Stimulated activated CD8-positive, alpha-beta memory T cell treated with anti-CD3 and anti-CD28 coated beads, Interleukin-7, amount 100 ng/mL, for 1 hour (primary cell): Measurements from ENCODE around the gene CENPP.

Source experiments
- DNase-seq, 2 donors: peaks; one replicate each; pipeline ENCODE4 v3.0.0-alpha.2; 2020; ENCODE audit warnings: low read depth in 2 of 2

The CENPP gene

GRCh38 chr9:92313624-92314012 is 12.1 kb upstream of the CENPP start:
- no peak for DNase-seq

- DNase-seq: no peak
These were observed 10.3 kb upstream of the CENPP start for GRCh38 chr9:92315456-92315855.

GRCh38 chr9:92324431-92324830 is 1.3 kb upstream of the CENPP start:
- DNase-seq: no peak

- no peak for DNase-seq
These were observed 874 bp upstream of the CENPP start for GRCh38 chr9:92324889-92325268.

GRCh38 chr9:92325991-92326500 is 293 bp downstream of the CENPP start:
- DNase-seq: no peak

- DNase-seq: no peak
These were observed 1.6 kb downstream of the CENPP start for GRCh38 chr9:92327283-92327850.

- DNase-seq: no peak
These were observed 2.5 kb downstream of the CENPP start for GRCh38 chr9:92328225-92328624.

GRCh38 chr9:92332577-92333281 is 7.0 kb downstream of the CENPP start:
- DNase-seq: no peak

GRCh38 chr9:92333282-92333634 is 7.5 kb downstream of the CENPP start:
- no peak for DNase-seq

- no peak for DNase-seq
These were observed 15.8 kb downstream of the CENPP start for GRCh38 chr9:92341578-92341977.

- no peak for DNase-seq
These were observed 17.2 kb downstream of the CENPP start for GRCh38 chr9:92342825-92343488.

GRCh38 chr9:92345582-92345981 is 19.8 kb downstream of the CENPP start:
- no peak for DNase-seq

- no peak for DNase-seq
These were observed 24.3 kb downstream of the CENPP start for GRCh38 chr9:92349771-92350739.

- no peak for DNase-seq
These were observed 25.0 kb downstream of the CENPP start for GRCh38 chr9:92350740-92351133.

- DNase-seq: no peak
These were observed 27.3 kb downstream of the CENPP start for GRCh38 chr9:92353051-92353450.

GRCh38 chr9:92359394-92359995 is 33.7 kb downstream of the CENPP start:
- DNase-seq: no peak

- DNase-seq: no peak
These were observed 34.3 kb downstream of the CENPP start for GRCh38 chr9:92360083-92360482.

GRCh38 chr9:92369075-92369474 is 43.3 kb downstream of the CENPP start:
- no peak for DNase-seq

GRCh38 chr9:92373167-92373566 is 47.4 kb downstream of the CENPP start:
- no peak for DNase-seq

GRCh38 chr9:92377876-92378275 is 52.1 kb downstream of the CENPP start:
- DNase-seq: no peak

- no peak for DNase-seq
These were observed 53.3 kb downstream of the CENPP start for GRCh38 chr9:92378865-92379560.
